ENCODE measurements around the gene FBN1.

The FBN1 gene

GRCh38 chr15:48541341-48542278 lies 103.9 kb downstream of the FBN1 start:
- no peak for TF ChIP-seq CREB1 (IDR thresholded peaks at IDR 0.05; ENCODE audit: low read depth)
- TF ChIP-seq CEBPB (IDR thresholded peaks at IDR 0.05), result no peak
- no peak for TF ChIP-seq REST (IDR thresholded peaks at IDR 0.05; ENCODE audit: low read depth)
- no peak for TF ChIP-seq NFIC (IDR thresholded peaks at IDR 0.05)
- no peak for TF ChIP-seq YY1 (IDR thresholded peaks at IDR 0.05; ENCODE audit: low read depth)
- no peak for TF ChIP-seq ZBTB7A (IDR thresholded peaks at IDR 0.05; ENCODE audit: low read depth)
- no peak for TF ChIP-seq MAX (IDR thresholded peaks at IDR 0.05)
- no peak for TF ChIP-seq RAD21 (IDR thresholded peaks at IDR 0.05; ENCODE audit: low read depth)
- TF ChIP-seq FOXM1 (IDR thresholded peaks at IDR 0.05; ENCODE audit: borderline replicate concordance, low read depth), result no peak
- no peak for TF ChIP-seq TEAD4 (IDR thresholded peaks at IDR 0.05)
- no peak for TF ChIP-seq TAF1 (IDR thresholded peaks at IDR 0.05; ENCODE audit: low read depth)

- TF ChIP-seq TCF12 (IDR thresholded peaks at IDR 0.05; ENCODE audit: low read depth), result no peak
- no peak for TF ChIP-seq EP300 (IDR thresholded peaks at IDR 0.05; ENCODE audit: borderline replicate concordance)
- TF ChIP-seq CEBPB (IDR thresholded peaks at IDR 0.05), result no peak
- no peak for TF ChIP-seq CREB1 (IDR thresholded peaks at IDR 0.05; ENCODE audit: low read depth)
- TF ChIP-seq REST (IDR thresholded peaks at IDR 0.05; ENCODE audit: low read depth), result no peak
- no peak for TF ChIP-seq USF1 (IDR thresholded peaks at IDR 0.05)
- TF ChIP-seq FOXM1 (IDR thresholded peaks at IDR 0.05; ENCODE audit: borderline replicate concordance, low read depth), result no peak
- TF ChIP-seq RAD21 (IDR thresholded peaks at IDR 0.05; ENCODE audit: low read depth), result no peak
- TF ChIP-seq TAF1 (IDR thresholded peaks at IDR 0.05; ENCODE audit: low read depth), result no peak
- no peak for TF ChIP-seq EGR1 (IDR thresholded peaks at IDR 0.05)
- TF ChIP-seq MAX (IDR thresholded peaks at IDR 0.05), result no peak
- TF ChIP-seq YY1 (IDR thresholded peaks at IDR 0.05; ENCODE audit: low read depth), result no peak
- TF ChIP-seq NFIC (IDR thresholded peaks at IDR 0.05), result no peak
- no peak for TF ChIP-seq ZBTB7A (IDR thresholded peaks at IDR 0.05; ENCODE audit: low read depth)
- TF ChIP-seq TEAD4 (IDR thresholded peaks at IDR 0.05), result no peak
Measured at GRCh38 chr15:48540756-48541155, 104.8 kb downstream of the FBN1 start.

GRCh38 chr15:48538941-48539340 lies 106.6 kb downstream of the FBN1 start:
- no peak for TF ChIP-seq RAD21 (IDR thresholded peaks at IDR 0.05; ENCODE audit: low read depth)
- no peak for TF ChIP-seq ZBTB7A (IDR thresholded peaks at IDR 0.05; ENCODE audit: low read depth)
- no peak for TF ChIP-seq NFIC (IDR thresholded peaks at IDR 0.05)
- no peak for TF ChIP-seq CEBPB (IDR thresholded peaks at IDR 0.05)
- no peak for TF ChIP-seq FOXM1 (IDR thresholded peaks at IDR 0.05; ENCODE audit: borderline replicate concordance, low read depth)
- no peak for TF ChIP-seq TAF1 (IDR thresholded peaks at IDR 0.05; ENCODE audit: low read depth)
- TF ChIP-seq YY1 (IDR thresholded peaks at IDR 0.05; ENCODE audit: low read depth), result no peak
- TF ChIP-seq USF1 (IDR thresholded peaks at IDR 0.05), result no peak
- TF ChIP-seq MAX (IDR thresholded peaks at IDR 0.05), result no peak
- TF ChIP-seq CREB1 (IDR thresholded peaks at IDR 0.05; ENCODE audit: low read depth), result no peak
- no peak for TF ChIP-seq TEAD4 (IDR thresholded peaks at IDR 0.05)
- no peak for TF ChIP-seq TCF12 (IDR thresholded peaks at IDR 0.05; ENCODE audit: low read depth)
- TF ChIP-seq EGR1 (IDR thresholded peaks at IDR 0.05), result no peak

- TF ChIP-seq RAD21 (IDR thresholded peaks at IDR 0.05; ENCODE audit: low read depth), result no peak
- no peak for TF ChIP-seq REST (IDR thresholded peaks at IDR 0.05; ENCODE audit: low read depth)
- TF ChIP-seq FOXM1 (IDR thresholded peaks at IDR 0.05; ENCODE audit: borderline replicate concordance, low read depth), result no peak
- no peak for TF ChIP-seq TCF12 (IDR thresholded peaks at IDR 0.05; ENCODE audit: low read depth)
- TF ChIP-seq YY1 (IDR thresholded peaks at IDR 0.05; ENCODE audit: low read depth), result no peak
- TF ChIP-seq NFIC (IDR thresholded peaks at IDR 0.05), result no peak
- TF ChIP-seq EP300 (IDR thresholded peaks at IDR 0.05; ENCODE audit: borderline replicate concordance), result no peak
- TF ChIP-seq EGR1 (IDR thresholded peaks at IDR 0.05), result no peak
- no peak for TF ChIP-seq CREB1 (IDR thresholded peaks at IDR 0.05; ENCODE audit: low read depth)
- TF ChIP-seq TEAD4 (IDR thresholded peaks at IDR 0.05), result no peak
- no peak for TF ChIP-seq ZBTB7A (IDR thresholded peaks at IDR 0.05; ENCODE audit: low read depth)
- no peak for TF ChIP-seq TAF1 (IDR thresholded peaks at IDR 0.05; ENCODE audit: low read depth)
- no peak for TF ChIP-seq CEBPB (IDR thresholded peaks at IDR 0.05)
- no peak for TF ChIP-seq MAX (IDR thresholded peaks at IDR 0.05)
- TF ChIP-seq USF1 (IDR thresholded peaks at IDR 0.05), result no peak
Measured at GRCh38 chr15:48537271-48538113, 108.0 kb downstream of the FBN1 start.
